IPS-18a (cell line): Measurements from ENCODE around the gene ALOX12.
"Not testable (repeated sequence)": the region's sequence is repeated elsewhere in the genome, so short reads cannot be mapped to it uniquely, and the experiment has no call there.

ENCODE experiments used
- H3K27ac ChIP-seq: one replicate; pipeline ENCODE4 v1.5.1; 2013; ENCODE audit warnings: low read length
- H3K27me3 ChIP-seq: one replicate; pipeline ENCODE4 v1.6.1; 2013; ENCODE audit warnings: mild to moderate bottlenecking, low read length; ENCODE audit not compliant: control insufficient read depth, insufficient read depth
- H3K36me3 ChIP-seq: one replicate; pipeline ENCODE4 v1.6.1; 2013; ENCODE audit warnings: low read depth, low read length; ENCODE audit not compliant: control insufficient read depth
- H3K4me1 ChIP-seq: one replicate; pipeline ENCODE4 v1.6.1; 2013; ENCODE audit warnings: low read depth, low read length; ENCODE audit not compliant: control insufficient read depth
- H3K4me3 ChIP-seq: one replicate; pipeline ENCODE4 v1.5.1; 2013; ENCODE audit warnings: low read length
- H3K9ac ChIP-seq: one replicate; pipeline ENCODE4 v1.6.1; 2013; ENCODE audit warnings: mild to moderate bottlenecking, low read length, moderate library complexity
- H3K9me3 ChIP-seq: one replicate; pipeline ENCODE4 v1.6.1; 2013; ENCODE audit warnings: low read depth, low read length; ENCODE audit not compliant: control insufficient read depth

The ALOX12 gene

GRCh38 chr17:6985266-6985665 lies 10.6 kb upstream of the ALOX12 start:
- Histone ChIP-seq H3K27ac (no peak overlapping the region), H3K4me3 (no peak overlapping the region), H3K27me3 (no peaks in the 10 kb centered on the region), H3K9me3 (no peaks in the 10 kb centered on the region), H3K9ac (no peak overlapping the region), H3K36me3 (no peaks in the 10 kb centered on the region), H3K4me1 (no peaks in the 10 kb centered on the region)

GRCh38 chr17:6986676-6987075 lies 9.2 kb upstream of the ALOX12 start:
- Histone ChIP-seq H3K9ac (no peak overlapping the region), H3K27ac (no peak overlapping the region), H3K4me3 (no peak overlapping the region), H3K36me3 (no peaks in the 10 kb centered on the region), H3K4me1 (no peaks in the 10 kb centered on the region), H3K27me3 (no peaks in the 10 kb centered on the region), H3K9me3 (no peaks in the 10 kb centered on the region)

- H3K9ac ChIP-seq, result no peak overlapping the region
- H3K27me3 ChIP-seq, result peaks cover 12% of the 10 kb centered on the region
- no peak overlapping the region for H3K27ac ChIP-seq
- H3K36me3 ChIP-seq, result no peaks in the 10 kb centered on the region
- H3K9me3 ChIP-seq, result no peaks in the 10 kb centered on the region
- no peaks in the 10 kb centered on the region for H3K4me1 ChIP-seq
- no peak overlapping the region for H3K4me3 ChIP-seq
Observed at GRCh38 chr17:6989779-6990178, 6.1 kb upstream of the ALOX12 start.

- not testable (repeated sequence) for H3K9ac ChIP-seq, H3K36me3 ChIP-seq, H3K9me3 ChIP-seq, H3K4me1 ChIP-seq, H3K4me3 ChIP-seq, H3K27ac ChIP-seq
- peaks cover 37% of the 10 kb centered on the region for H3K27me3 ChIP-seq
Observed at GRCh38 chr17:6993613-6994056, 2.2 kb upstream of the ALOX12 start.

GRCh38 chr17:6994118-6994598 lies 1.7 kb upstream of the ALOX12 start:
- H3K4me3 ChIP-seq, result no peak overlapping the region
- peaks cover 4% of the 10 kb centered on the region for H3K4me1 ChIP-seq
- H3K36me3 ChIP-seq, result no peaks in the 10 kb centered on the region
- peaks cover 37% of the 10 kb centered on the region for H3K27me3 ChIP-seq
- no peak overlapping the region for H3K27ac ChIP-seq
- no peak overlapping the region for H3K9ac ChIP-seq
- H3K9me3 ChIP-seq, result no peaks in the 10 kb centered on the region

GRCh38 chr17:6994666-6995256 lies 1.1 kb upstream of the ALOX12 start:
- Histone ChIP-seq H3K27ac (no peak overlapping the region), H3K4me3 (peak overlapping the region; percentile 68), H3K27me3 (peaks cover 37% of the 10 kb centered on the region), H3K9ac (no peak overlapping the region), H3K4me1 (peaks cover 4% of the 10 kb centered on the region), H3K36me3 (no peaks in the 10 kb centered on the region), H3K9me3 (no peaks in the 10 kb centered on the region)

- Histone ChIP-seq H3K4me1 (peaks cover 4% of the 10 kb centered on the region), H3K36me3 (no peaks in the 10 kb centered on the region), H3K27ac (no peak overlapping the region), H3K9me3 (no peaks in the 10 kb centered on the region), H3K27me3 (peaks cover 37% of the 10 kb centered on the region), H3K9ac (no peak overlapping the region), H3K4me3 (peak overlapping the region; percentile 68)
Observed at GRCh38 chr17:6996256-6997011, 585 bp downstream of the ALOX12 start.

GRCh38 chr17:6997171-6997570 lies 1.3 kb downstream of the ALOX12 start:
- Histone ChIP-seq H3K4me3 (no peak overlapping the region), H3K9me3 (no peaks in the 10 kb centered on the region), H3K36me3 (peaks cover 4% of the 10 kb centered on the region), H3K4me1 (peaks cover 4% of the 10 kb centered on the region), H3K27ac (no peak overlapping the region), H3K9ac (no peak overlapping the region), H3K27me3 (peaks cover 37% of the 10 kb centered on the region)

- peaks cover 4% of the 10 kb centered on the region for H3K4me1 ChIP-seq
- no peaks in the 10 kb centered on the region for H3K9me3 ChIP-seq
- no peak overlapping the region for H3K9ac ChIP-seq
- peaks cover 4% of the 10 kb centered on the region for H3K36me3 ChIP-seq
- H3K27ac ChIP-seq, result no peak overlapping the region
- no peak overlapping the region for H3K4me3 ChIP-seq
- peaks cover 34% of the 10 kb centered on the region for H3K27me3 ChIP-seq
Observed at GRCh38 chr17:6998855-6999508, 3.1 kb downstream of the ALOX12 start.

GRCh38 chr17:7001318-7001961 lies 5.6 kb downstream of the ALOX12 start:
- Histone ChIP-seq H3K4me1 (no peaks in the 10 kb centered on the region), H3K9me3 (no peaks in the 10 kb centered on the region), H3K36me3 (peaks cover 4% of the 10 kb centered on the region), H3K27me3 (peaks cover 9% of the 10 kb centered on the region), H3K9ac (no peak overlapping the region), H3K4me3 (no peak overlapping the region), H3K27ac (no peak overlapping the region)

- no peaks in the 10 kb centered on the region for H3K9me3 ChIP-seq
- no peak overlapping the region for H3K4me3 ChIP-seq
- H3K27ac ChIP-seq, result no peak overlapping the region
- H3K27me3 ChIP-seq, result no peaks in the 10 kb centered on the region
- peaks cover 4% of the 10 kb centered on the region for H3K36me3 ChIP-seq
- H3K9ac ChIP-seq, result no peak overlapping the region
- no peaks in the 10 kb centered on the region for H3K4me1 ChIP-seq
Observed at GRCh38 chr17:7002288-7003047, 6.6 kb downstream of the ALOX12 start.
